EH (cell line): Measurements from ENCODE around the gene HSD17B10.
"Not testable (repeated sequence)": the region's sequence is repeated elsewhere in the genome, so short reads cannot be mapped to it uniquely, and the experiment has no call there.

Experiments
- DNase-seq: peaks from one replicate; pipeline ENCODE4 v3.0.0-alpha.2; 2015; ENCODE audit warnings: low read depth

HSD17B10 gene

DNA sequence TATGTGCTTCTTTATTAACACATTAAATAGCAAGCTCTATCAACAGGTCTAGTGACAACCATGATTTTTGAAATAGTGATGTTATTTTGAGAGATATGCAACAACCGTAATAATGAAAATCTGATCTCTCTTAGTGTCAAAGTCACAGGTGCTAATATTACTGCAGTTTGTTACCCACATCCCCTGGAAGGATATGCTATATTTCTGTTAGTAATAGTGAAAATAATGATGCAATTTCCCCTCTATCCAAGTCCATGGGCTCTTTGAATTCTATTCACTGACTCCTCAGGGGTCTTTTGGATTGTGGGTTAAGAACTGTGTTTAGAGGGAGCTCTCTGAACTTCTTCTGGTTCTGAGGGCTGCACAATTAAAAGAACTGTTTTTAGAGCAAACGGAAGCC is 3.0 kb upstream of the HSD17B10 start:
- DNase-seq: no peak

DNA sequence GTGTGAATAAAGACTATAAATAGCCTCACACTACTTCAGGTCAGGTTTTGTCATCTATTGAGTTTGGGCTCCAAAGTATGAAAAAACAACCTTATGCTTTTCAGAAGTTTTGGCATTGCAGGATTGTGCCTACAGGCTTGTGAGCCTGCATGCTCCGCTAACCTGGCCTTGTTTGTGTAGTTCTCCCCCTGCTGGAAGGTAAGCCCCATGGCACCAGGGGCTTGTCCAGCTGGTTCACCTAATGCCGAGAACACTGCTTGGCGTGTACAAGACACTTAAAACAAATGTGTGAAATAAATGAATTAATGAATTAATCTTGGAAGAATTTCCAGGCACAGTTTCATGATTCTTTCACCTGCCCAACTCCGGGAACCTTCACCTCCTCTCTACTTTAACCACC is 1.8 kb upstream of the HSD17B10 start:
- DNase-seq: peak; percentile 65

DNA sequence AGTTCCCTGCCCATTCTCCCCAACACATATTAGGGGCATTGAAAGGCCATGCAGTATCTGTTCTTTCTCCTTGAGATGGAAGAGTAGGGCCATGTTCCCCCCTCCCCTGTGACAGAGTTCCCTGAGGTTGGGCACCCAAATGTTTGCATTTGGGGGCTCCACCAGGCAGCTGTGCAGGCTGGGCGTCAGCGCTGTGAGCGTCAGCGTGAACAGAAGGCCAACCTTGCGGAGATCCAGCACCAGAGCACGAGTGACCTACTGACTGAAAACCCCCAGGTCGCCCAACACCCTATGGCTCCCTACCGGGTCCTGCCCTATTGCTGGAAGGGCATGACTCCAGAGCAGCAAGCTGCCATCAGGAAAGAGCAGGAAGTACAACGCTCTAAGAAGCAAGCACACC is 3.9 kb downstream of the HSD17B10 start:
- DNase-seq: no peak

DNA sequence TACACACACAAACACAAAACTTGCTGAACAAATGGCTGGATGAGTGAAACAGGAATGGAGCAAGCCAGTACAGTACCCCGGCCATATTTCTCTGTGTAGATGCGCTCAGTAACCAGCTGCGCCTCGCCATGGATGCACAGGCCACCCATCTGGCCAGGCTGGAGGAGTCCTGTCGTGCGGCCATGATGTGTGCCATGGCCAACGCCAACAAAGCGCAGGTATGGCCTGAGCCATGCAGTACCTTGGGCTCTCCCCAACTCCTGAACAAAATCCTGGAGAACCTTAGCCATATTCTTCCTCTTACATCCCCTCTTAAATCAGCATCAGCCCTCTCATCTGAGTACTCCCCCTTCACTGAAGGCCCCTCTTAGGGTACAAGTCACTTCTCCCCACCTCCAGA is 4.4 kb downstream of the HSD17B10 start:
- no peak for DNase-seq

DNA sequence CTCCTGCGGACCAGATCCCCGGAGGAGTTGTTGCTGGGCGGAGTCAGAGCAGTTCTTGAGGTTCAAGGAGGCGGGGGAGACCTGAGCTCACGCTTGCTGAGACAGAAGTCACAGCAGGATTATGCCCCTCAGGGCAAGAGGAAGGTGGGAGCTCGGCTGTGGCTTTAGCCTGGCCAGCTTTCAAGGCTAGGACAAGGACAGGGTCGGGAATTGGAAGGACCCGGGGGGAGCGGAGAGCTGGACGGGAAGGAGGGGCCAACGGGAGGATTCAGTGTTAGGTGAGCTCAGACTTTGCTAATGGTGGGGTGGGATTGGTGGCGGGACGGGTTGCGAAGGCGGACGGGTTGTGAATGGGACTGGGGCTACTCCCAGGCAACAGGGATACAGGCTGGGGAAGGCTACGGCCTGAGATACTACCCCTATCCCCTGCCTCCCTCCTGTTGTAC is 11.3 kb downstream of the HSD17B10 start, which contains the start of gene RIBC1:
Gene RIBC1, plus strand, starts transcription at position 13 of the 446 bp plus-strand sequence. CDS start 3,404 bp downstream, outside the sequence.
- no peak for DNase-seq

DNA sequence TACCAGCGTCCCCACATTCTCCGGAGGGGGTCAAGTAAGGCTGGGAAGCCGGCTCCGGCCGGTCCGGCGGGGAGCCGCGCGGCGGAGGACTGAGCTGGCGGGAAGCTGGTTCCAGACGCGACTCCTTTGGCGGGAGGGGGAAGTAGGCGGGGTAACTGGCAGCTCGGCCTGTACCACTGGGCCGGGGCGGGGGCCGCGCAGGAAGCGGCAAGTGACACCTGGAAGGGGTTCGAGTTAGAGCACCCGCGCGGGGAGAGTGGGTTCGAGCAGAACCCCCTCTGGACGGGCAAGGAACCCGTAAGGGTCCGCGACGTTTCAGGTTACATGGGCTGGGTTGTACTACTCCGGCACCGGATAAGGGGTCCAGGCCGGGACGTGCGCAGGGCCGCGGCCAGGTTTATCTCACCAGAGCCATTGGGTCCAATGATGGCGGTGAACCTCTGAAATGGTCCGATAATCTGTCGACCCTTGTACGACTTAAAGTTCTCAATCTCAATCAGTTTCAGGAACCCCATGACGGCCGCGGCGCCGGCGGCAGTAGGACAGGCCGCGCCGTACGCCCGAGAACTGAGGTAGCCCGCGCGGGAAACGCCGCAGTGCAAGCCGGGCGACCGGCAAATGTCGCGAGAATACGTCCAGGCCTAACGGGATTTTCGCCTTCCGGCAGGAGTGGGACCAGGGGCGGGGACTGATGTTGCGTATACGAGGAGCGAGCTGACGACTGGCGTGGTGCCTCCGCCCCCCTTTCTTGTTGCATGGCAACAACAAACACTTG is 11.9 kb downstream of the HSD17B10 start, which contains the start of gene SMC1A:
Gene SMC1A, minus strand, starts transcription at position 569 of the 775 bp plus-strand sequence. Its CDS starts 54 bp downstream, at position 515.
- peak; percentile 96 for DNase-seq

DNA sequence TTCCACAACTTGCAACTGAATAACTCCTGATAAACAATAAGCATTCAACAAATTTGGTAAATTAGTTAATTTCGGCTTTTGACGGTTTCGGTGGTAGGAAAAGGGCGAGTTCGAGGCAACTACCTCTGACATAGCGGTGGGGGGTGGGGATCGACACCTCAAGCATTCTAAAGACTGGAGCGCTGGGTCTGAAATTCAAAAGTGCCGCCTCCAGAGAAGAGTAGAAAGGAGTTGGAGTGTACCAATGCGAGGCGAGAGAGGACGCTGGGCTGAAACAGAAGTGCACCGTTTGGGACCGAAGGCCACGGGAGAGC is 12.4 kb downstream of the HSD17B10 start:
- peak; percentile 62 for DNase-seq

DNA sequence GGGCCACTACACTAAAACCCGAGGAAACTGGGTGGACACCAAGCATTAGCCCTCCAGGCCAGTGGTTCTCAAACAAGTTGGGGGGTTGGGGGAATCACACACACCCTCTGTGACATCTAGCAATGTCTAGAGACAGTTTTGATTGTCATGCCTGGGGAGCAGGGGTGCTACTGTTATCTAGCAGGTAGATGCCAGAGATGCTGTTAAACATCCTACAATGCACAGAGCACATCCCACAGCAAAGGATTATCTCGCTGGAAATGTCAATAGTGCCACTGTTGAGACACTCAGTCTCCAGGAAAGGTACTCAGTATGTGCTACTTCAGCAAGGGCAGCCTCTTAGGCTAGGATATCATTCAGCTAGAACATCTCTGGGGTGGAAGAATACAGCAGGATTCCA is 13.0 kb downstream of the HSD17B10 start:
- DNase-seq: no peak

DNA sequence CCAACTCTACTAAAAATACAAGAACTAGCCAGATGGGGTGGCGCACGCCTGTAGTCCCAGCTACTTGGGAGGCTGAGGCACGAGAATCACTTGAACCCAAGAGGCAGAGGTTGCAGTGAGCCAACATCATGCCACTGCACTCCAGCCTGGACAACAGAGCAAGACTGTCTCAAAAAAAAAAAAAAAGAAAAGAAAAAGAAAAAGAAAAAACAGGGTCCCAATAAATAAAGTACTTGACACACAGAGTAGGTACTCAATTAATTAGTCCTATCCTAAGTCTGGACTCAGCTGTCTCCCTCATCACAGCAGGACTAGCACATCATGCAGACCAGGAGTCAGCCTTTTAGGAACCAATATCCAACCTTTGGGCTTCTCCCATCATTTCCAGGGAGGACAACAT is 13.8 kb downstream of the HSD17B10 start:
- DNase-seq: not testable (repeated sequence)

DNA sequence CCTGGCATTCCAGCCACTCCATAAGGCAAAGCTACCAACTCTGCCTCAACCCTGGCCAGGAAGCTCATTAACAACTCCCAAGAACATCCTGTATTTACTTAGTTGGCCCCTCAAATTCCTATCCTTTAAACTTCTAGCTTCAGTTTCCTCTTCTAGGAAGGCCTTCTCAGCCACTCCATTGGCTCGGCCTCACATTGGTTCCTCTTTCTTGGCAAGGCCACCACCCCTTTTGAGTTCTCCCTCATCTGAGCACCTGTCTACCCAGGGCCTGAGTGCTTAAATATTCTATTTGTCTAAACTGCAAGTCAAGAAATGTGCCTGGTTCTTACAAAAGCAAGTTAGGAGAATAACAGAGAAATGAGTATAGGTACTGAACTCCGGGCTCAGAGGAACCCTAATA is 21.7 kb downstream of the HSD17B10 start:
- DNase-seq: no peak

DNA sequence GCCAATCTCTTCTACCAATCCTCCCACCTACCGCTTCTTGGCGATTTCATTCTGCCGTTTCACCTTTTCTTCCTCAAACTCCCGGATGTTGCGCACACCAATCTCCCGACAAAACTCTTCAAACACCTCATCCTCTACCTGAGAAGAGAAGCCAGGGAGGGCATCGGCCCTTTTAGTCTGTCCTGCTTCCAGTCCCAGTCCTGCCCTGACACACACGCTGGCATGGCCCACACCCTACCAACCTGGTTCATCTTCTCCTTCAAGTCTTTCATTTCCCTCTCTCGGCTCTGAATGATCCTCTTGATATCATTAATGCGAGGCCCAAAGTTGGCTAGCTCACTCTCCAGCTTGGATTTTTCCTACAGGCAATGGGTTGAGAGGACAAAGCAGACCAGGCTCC is 30.6 kb downstream of the HSD17B10 start:
- no peak for DNase-seq

DNA sequence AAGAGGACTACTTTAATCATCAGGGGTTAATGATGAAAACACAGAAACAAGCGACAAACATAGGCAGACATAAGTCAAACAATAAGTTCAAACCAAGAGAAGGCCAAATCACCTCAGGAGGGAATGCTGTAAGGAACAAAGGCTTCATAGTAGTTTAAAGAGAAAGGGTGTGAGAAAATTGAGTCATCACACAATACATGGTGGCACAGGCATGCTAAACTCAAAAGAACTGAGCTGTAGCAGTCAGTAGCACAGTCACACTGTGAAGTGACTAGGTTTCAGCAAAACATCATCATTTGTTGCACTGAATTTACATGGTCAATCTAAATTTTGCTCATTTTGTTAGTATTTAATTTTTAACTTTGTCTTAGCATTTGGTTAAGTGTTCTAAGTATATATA is 36.0 kb downstream of the HSD17B10 start:
- DNase-seq: no peak

DNA sequence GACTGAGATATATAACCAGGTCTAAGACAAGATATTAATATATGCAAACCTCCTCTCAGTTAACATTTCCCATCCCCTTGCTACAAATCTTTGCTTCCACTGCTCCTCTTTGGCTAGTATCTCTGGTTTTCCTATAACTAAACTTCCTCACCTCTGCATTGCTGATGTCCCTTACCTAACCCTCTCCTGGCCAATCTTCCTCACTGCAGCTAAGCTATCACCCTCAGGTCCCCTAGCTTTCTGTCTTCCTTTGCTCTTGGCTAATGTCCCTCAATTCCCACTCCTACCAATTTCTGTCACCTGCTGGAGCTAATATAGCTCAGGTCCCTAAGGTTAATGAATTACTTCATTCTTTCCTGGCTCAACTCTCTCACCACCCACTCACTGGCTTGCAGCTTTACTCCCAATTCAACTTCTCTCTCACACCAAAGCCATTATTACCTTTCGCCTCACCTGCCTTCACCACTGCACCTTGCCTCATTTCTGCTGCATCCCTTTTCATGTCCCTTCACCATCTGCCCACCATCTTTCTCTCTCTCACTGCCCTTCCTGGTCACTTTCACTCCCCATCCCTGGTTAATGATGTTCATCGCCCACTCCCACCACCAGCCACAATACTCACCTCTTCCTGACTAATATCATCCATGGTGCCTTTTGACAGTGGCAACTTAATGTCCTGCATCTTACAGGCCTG is 38.4 kb downstream of the HSD17B10 start:
- DNase-seq: no peak

DNA sequence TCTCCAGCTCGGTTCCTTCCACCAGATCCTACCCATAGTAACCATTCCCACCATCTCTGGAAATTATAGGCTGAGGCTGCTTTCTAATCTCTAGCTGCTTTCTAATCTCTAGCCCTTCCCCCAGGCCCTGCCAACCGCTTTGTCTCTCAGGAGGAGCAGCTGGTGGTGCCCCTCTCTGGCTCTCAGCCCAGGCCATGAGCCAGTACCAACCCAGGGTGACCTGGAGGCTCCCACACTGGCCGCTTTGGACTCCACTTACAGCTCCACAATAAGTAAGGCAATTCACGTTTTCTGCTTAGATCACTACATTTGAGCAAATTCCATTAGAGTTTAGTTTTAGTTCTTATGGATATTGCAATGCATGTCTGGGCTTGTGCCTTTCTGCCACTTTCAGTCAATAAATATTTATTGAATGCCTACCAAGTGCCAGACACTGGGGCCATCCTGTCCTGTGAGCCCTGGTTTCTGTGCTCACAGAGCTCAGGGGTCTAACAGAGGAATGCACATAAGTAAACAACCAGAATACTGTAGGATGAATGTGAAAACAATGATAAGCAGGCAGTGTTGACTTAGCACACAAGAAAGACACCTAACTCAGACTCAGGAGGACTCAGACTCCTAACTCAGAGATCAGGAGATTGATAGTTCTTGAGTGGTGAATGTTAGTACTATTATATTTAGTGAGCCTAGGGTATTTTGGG is 50.6 kb downstream of the HSD17B10 start:
- DNase-seq: no peak
